Measurements from ENCODE around the gene CAPN15. TPM values are rescaled to one million over a fixed set of nuclear protein-coding genes. Genes with fewer than 3 reads are reported as not detected.

CAPN15 gene
- total RNA-seq, 2 experiments from 2014 or later = 32.9 to 54.0 TPM

- Histone ChIP-seq H3K9me3 (ENCODE audit: low read length) (no peaks in the 10 kb centered on the region), H3K9me2 (ENCODE audit: insufficient read depth, low read length) (no peaks in the 10 kb centered on the region), H3K4me1 (ENCODE audit: insufficient read depth, low read length, poor library complexity, severe bottlenecking) (peaks cover 35% of the 10 kb centered on the region), H3K4me2 (ENCODE audit: low read length) (peak overlapping the region; percentile 72), H3K4me3 (ENCODE audit: low read depth, low read length, poor library complexity, severe bottlenecking) (peak overlapping the region; percentile 94), H2AFZ (ENCODE audit: low read length) (peak overlapping the region; percentile 33; the same call in 1 of the 2 replicates), H3K27ac (ENCODE audit: low read depth, low read length, poor library complexity, severe bottlenecking) (peak overlapping the region; percentile 13), H4K20me1 (ENCODE audit: insufficient read depth, low read length) (no peaks in the 10 kb centered on the region), H3K79me2 (ENCODE audit: insufficient read depth, low read depth, low read length) (peaks cover 7% of the 10 kb centered on the region; the same call in 1 of the 2 replicates), H3K36me3 (ENCODE audit: insufficient read depth, low read length) (no peaks in the 10 kb centered on the region)
- intact Hi-C loops (cut with micrococcal nuclease; ENCODE audit: unreplicated experiment) = loop anchor here (5.0 kb wide), 1 partner anchor 186 kb away; the partner anchor contains the start of gene PGAP6
- TF ChIP-seq EZH2phosphoT487 (IDR thresholded peaks at IDR 0.05; ENCODE audit: borderline replicate concordance, low read depth, low read length) (no peak), CTCF (conservative IDR thresholded peaks at IDR 0.05; ENCODE audit: low read length) (no peak)
- ChIA-PET CTCF (ENCODE audit: unreplicated experiment) (interaction anchor here (0.6 kb wide), 1 partner anchor 110 kb away, joined by 3 read pairs; no protein-coding TSS in a partner anchor), POLR2A (no interaction called here)
- DNase-seq (ENCODE audit: low spot score) = no peak
- BruUV-seq (replicated peaks) = no TSS peak
These were observed 41.1 kb downstream of the CAPN15 start for GRCh38 chr16:568401-569258.

GRCh38 chr16:569445-570254 lies 42.1 kb downstream of the CAPN15 start, which contains the start of gene PIGQ:
Gene PIGQ, plus strand, starts transcription at chr16:569968. Its CDS starts 4,107 bp downstream, at chr16:574075.
- H2AFZ ChIP-seq (ENCODE audit: low read length) = peak within 1 kb of the TSS; percentile 37
- peaks cover 35% of the 10 kb centered on the region for H3K4me1 ChIP-seq (ENCODE audit: insufficient read depth, low read length, poor library complexity, severe bottlenecking)
- intact Hi-C loops (cut with micrococcal nuclease; ENCODE audit: unreplicated experiment) = loop anchor here (5.0 kb wide), 1 partner anchor 187 kb away; the partner anchor contains the start of gene PGAP6
- H3K36me3 ChIP-seq (ENCODE audit: insufficient read depth, low read length) = no peaks in the 10 kb centered on the region
- no peaks in the 10 kb centered on the region for H3K9me3 ChIP-seq (ENCODE audit: low read length)
- H3K4me3 ChIP-seq (ENCODE audit: low read depth, low read length, poor library complexity, severe bottlenecking) = peak within 1 kb of the TSS; percentile 94
- H3K27ac ChIP-seq (ENCODE audit: low read depth, low read length, poor library complexity, severe bottlenecking) = peak within 1 kb of the TSS; percentile 22
- ChIA-PET POLR2A (no interaction called here), CTCF (ENCODE audit: unreplicated experiment) (no interaction called here)
- H3K9me2 ChIP-seq (ENCODE audit: insufficient read depth, low read length) = no peaks in the 10 kb centered on the region
- TF ChIP-seq CTCF (conservative IDR thresholded peaks at IDR 0.05; ENCODE audit: low read length) = no peak
- no peak for TF ChIP-seq EZH2phosphoT487 (IDR thresholded peaks at IDR 0.05; ENCODE audit: borderline replicate concordance, low read depth, low read length)
- DNase-seq (ENCODE audit: low spot score) = peak; percentile 79
- H4K20me1 ChIP-seq (ENCODE audit: insufficient read depth, low read length) = no peaks in the 10 kb centered on the region
- BruUV-seq (replicated peaks) = no TSS peak
- H3K4me2 ChIP-seq (ENCODE audit: low read length) = peak within 1 kb of the TSS; percentile 74
- peaks cover 7% of the 10 kb centered on the region; the same call in 1 of the 2 replicates for H3K79me2 ChIP-seq (ENCODE audit: insufficient read depth, low read depth, low read length)
